Transverse colon (tissue), 4 donors: ENCODE results near the gene CCDC167.

Source experiments
- POLR2A ChIP-seq: fragments of 450-650 bp; IDR thresholded peaks from one replicate; pipeline ENCODE4 v1.6.1; 2016; ENCODE audit warnings: antibody characterized with exemption, mild to moderate bottlenecking, moderate library complexity
- POLR2AphosphoS5 ChIP-seq, 3 donors: sonication (generic); formaldehyde crosslinking; IDR thresholded peaks; one replicate each; pipeline ENCODE4 v1.6.1; 2016; ENCODE audit warnings: antibody characterized with exemption in 3 of 3
- TF ChIP-seq, protein P1 (sequence below), 5 experiments: fragments of 200-600 bp in 3 of 5; fragments of 450-650 bp in 2 of 5; sonication (generic) in 3 of 5; IDR thresholded peaks; 1 replicate in 2 of 5; 2 replicates in 3 of 5; pipeline ENCODE4 v1.5.1; 2016 to 2017; ENCODE audit warnings: antibody characterized with exemption in 5 of 5, inconsistent platforms in 3 of 5, mild to moderate bottlenecking in 2 of 5, moderate library complexity in 1 of 5

DNA sequence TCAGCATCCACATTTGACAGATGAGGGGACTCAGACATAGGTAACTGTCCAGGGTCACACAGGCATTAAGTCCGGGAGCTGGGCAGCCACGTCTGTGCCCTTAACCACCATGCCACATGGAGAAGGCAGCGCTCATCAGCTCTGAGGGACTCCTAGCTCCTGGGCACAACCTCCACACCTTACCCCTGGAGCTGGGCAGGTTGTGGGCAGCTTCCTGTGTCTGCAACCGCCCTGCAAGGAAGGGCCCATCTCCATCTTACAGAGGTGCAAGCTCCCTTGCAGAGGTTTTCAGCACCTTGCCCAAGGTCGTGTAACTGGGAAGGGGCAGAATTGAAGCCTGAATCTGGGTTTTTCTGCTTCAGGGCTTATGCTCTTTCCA, 7.9 kb downstream of the CCDC167 start:
- TF ChIP-seq POLR2A: no peak
- TF ChIP-seq, protein P1, sequence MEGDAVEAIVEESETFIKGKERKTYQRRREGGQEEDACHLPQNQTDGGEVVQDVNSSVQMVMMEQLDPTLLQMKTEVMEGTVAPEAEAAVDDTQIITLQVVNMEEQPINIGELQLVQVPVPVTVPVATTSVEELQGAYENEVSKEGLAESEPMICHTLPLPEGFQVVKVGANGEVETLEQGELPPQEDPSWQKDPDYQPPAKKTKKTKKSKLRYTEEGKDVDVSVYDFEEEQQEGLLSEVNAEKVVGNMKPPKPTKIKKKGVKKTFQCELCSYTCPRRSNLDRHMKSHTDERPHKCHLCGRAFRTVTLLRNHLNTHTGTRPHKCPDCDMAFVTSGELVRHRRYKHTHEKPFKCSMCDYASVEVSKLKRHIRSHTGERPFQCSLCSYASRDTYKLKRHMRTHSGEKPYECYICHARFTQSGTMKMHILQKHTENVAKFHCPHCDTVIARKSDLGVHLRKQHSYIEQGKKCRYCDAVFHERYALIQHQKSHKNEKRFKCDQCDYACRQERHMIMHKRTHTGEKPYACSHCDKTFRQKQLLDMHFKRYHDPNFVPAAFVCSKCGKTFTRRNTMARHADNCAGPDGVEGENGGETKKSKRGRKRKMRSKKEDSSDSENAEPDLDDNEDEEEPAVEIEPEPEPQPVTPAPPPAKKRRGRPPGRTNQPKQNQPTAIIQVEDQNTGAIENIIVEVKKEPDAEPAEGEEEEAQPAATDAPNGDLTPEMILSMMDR (IDR thresholded peaks at IDR 0.05): no peak
- no peak for TF ChIP-seq POLR2AphosphoS5 (IDR thresholded peaks at IDR 0.05)
